GM23338 (cell line): Measurements from ENCODE around the gene MFNG. TPM values are rescaled to one million over a fixed set of nuclear protein-coding genes. Genes with fewer than 3 reads are reported as not detected.

ENCODE experiments used
- CREB1 ChIP-seq: fragments of 250-450 bp; sonication (Bioruptor Pico); IDR thresholded peaks from 2 replicates; pipeline ENCODE4 v1.5.0; 2020; ENCODE audit warnings: low read depth, mild to moderate bottlenecking, moderate library complexity
- EZH2 ChIP-seq: fragments of 200-600 bp; sonication (generic); IDR thresholded peaks from one replicate; pipeline ENCODE4 v1.8.0; 2017; ENCODE audit warnings: antibody characterized with exemption, mild to moderate bottlenecking, low read depth; ENCODE audit not compliant: unreplicated experiment
- NANOG ChIP-seq: IDR thresholded peaks from 2 replicates; pipeline ENCODE4 v1.6.1; 2016; ENCODE audit warnings: antibody characterized with exemption, borderline replicate concordance
- ZNF331 ChIP-seq: fragments of 250-450 bp; sonication (Bioruptor Pico); IDR thresholded peaks from 2 replicates; pipeline ENCODE4 v1.5.0; 2020; ENCODE audit warnings: low read depth, mild to moderate bottlenecking, moderate library complexity
- polyA plus RNA-seq: library from polyadenylated mRNA; unstranded; fragments of >200 nt; fragmentation: Nextera tagmentation; extraction: Ambion mirVana; gene quantifications from 2 replicates; pipeline ENCODE4 v1.2.1, GENCODE V29; 2016
- total RNA-seq: library from RNA; depleted of rRNA; stranded (reverse); fragments of >200 nt; shearing (Covaris generic); gene quantifications from 2 replicates; pipeline ENCODE4 v1.2.3, GENCODE V29; 2014
- TF ChIP-seq, protein P1 (sequence below), 2 experiments: fragments of 200-600 bp in 1 of 2; sonication (generic) in 1 of 2; conservative IDR thresholded peaks; 2 replicates each; pipeline versions ENCODE4 v1.5.1 to v1.6.1; 2016 to 2017; ENCODE audit warnings: antibody characterized with exemption in 2 of 2, low read depth in 2 of 2, mild to moderate bottlenecking in 2 of 2, moderate library complexity in 1 of 2
- TF ChIP-seq, protein P2 (sequence below): IDR thresholded peaks from 2 replicates; pipeline ENCODE4 v1.6.1; 2016; ENCODE audit warnings: antibody characterized with exemption
- TF ChIP-seq, protein P3 (sequence below): fragments of 250-450 bp; sonication (Bioruptor Pico); IDR thresholded peaks from 2 replicates; pipeline ENCODE4 v1.5.0; 2020; ENCODE audit warnings: mild to moderate bottlenecking, moderate library complexity

The MFNG gene
- total and polyA plus RNA-seq, 2 experiments from 2014 or later = 1.4 to 1.9 TPM

DNA sequence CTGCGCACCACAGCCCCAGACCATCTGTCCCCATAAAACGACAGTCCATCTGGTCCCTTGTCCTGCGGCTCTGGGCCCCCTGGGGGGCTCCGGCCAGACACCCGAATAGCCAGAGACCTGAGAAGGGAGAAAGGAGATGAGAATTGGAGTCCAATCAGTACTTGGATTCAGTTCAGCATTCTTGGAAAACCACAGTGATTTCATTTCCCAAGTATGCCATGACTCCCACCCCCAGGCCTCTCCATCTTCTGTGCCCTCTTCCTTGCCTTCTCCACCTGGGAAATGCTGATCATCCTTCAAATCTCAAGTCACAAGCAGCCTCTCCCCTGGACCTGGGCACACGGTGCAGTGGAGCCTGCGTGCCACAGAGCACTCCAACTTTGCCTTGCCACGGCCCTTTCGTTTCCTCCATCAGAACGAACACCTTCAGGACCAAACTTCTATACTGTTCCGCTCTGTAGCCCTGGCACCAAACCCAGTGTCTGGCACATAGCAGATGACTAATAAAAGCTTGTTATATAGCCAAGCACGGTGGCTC, 10.9 kb upstream of the MFNG start (continued):
- TF ChIP-seq, protein P1, sequence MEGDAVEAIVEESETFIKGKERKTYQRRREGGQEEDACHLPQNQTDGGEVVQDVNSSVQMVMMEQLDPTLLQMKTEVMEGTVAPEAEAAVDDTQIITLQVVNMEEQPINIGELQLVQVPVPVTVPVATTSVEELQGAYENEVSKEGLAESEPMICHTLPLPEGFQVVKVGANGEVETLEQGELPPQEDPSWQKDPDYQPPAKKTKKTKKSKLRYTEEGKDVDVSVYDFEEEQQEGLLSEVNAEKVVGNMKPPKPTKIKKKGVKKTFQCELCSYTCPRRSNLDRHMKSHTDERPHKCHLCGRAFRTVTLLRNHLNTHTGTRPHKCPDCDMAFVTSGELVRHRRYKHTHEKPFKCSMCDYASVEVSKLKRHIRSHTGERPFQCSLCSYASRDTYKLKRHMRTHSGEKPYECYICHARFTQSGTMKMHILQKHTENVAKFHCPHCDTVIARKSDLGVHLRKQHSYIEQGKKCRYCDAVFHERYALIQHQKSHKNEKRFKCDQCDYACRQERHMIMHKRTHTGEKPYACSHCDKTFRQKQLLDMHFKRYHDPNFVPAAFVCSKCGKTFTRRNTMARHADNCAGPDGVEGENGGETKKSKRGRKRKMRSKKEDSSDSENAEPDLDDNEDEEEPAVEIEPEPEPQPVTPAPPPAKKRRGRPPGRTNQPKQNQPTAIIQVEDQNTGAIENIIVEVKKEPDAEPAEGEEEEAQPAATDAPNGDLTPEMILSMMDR (conservative IDR thresholded peaks at IDR 0.05; ENCODE audit: low read depth in 2 of 2) = no peak
- TF ChIP-seq NANOG (no peak), CREB1 (CRISPR knock-in tag) (no peak), EZH2 (no peak), ZNF331 (CRISPR knock-in tag) (no peak)
- TF ChIP-seq, protein P2, sequence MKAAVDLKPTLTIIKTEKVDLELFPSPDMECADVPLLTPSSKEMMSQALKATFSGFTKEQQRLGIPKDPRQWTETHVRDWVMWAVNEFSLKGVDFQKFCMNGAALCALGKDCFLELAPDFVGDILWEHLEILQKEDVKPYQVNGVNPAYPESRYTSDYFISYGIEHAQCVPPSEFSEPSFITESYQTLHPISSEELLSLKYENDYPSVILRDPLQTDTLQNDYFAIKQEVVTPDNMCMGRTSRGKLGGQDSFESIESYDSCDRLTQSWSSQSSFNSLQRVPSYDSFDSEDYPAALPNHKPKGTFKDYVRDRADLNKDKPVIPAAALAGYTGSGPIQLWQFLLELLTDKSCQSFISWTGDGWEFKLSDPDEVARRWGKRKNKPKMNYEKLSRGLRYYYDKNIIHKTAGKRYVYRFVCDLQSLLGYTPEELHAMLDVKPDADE = no peak
- TF ChIP-seq, protein P3, sequence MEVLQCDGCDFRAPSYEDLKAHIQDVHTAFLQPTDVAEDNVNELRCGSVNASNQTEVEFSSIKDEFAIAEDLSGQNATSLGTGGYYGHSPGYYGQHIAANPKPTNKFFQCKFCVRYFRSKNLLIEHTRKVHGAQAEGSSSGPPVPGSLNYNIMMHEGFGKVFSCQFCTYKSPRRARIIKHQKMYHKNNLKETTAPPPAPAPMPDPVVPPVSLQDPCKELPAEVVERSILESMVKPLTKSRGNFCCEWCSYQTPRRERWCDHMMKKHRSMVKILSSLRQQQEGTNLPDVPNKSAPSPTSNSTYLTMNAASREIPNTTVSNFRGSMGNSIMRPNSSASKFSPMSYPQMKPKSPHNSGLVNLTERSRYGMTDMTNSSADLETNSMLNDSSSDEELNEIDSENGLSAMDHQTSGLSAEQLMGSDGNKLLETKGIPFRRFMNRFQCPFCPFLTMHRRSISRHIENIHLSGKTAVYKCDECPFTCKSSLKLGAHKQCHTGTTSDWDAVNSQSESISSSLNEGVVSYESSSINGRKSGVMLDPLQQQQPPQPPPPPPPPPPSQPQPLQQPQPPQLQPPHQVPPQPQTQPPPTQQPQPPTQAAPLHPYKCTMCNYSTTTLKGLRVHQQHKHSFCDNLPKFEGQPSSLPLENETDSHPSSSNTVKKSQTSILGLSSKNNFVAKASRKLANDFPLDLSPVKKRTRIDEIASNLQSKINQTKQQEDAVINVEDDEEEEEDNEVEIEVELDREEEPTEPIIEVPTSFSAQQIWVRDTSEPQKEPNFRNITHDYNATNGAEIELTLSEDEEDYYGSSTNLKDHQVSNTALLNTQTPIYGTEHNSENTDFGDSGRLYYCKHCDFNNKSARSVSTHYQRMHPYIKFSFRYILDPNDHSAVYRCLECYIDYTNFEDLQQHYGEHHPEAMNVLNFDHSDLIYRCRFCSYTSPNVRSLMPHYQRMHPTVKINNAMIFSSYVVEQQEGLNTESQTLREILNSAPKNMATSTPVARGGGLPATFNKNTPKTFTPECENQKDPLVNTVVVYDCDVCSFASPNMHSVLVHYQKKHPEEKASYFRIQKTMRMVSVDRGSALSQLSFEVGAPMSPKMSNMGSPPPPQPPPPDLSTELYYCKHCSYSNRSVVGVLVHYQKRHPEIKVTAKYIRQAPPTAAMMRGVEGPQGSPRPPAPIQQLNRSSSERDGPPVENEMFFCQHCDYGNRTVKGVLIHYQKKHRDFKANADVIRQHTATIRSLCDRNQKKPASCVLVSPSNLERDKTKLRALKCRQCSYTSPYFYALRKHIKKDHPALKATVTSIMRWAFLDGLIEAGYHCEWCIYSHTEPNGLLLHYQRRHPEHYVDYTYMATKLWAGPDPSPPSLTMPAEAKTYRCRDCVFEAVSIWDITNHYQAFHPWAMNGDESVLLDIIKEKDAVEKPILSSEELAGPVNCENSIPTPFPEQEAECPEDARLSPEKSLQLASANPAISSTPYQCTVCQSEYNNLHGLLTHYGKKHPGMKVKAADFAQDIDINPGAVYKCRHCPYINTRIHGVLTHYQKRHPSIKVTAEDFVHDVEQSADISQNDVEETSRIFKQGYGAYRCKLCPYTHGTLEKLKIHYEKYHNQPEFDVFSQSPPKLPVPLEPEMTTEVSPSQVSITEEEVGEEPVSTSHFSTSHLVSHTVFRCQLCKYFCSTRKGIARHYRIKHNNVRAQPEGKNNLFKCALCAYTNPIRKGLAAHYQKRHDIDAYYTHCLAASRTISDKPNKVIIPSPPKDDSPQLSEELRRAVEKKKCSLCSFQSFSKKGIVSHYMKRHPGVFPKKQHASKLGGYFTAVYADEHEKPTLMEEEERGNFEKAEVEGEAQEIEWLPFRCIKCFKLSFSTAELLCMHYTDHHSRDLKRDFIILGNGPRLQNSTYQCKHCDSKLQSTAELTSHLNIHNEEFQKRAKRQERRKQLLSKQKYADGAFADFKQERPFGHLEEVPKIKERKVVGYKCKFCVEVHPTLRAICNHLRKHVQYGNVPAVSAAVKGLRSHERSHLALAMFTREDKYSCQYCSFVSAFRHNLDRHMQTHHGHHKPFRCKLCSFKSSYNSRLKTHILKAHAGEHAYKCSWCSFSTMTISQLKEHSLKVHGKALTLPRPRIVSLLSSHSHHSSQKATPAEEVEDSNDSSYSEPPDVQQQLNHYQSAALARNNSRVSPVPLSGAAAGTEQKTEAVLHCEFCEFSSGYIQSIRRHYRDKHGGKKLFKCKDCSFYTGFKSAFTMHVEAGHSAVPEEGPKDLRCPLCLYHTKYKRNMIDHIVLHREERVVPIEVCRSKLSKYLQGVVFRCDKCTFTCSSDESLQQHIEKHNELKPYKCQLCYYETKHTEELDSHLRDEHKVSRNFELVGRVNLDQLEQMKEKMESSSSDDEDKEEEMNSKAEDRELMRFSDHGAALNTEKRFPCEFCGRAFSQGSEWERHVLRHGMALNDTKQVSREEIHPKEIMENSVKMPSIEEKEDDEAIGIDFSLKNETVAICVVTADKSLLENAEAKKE = no peak
